Tibial nerve (tissue), 4 donors: ENCODE measurements around the gene CACNA1H.

Experiments
- EP300 ChIP-seq, 2 donors: sonication (generic); formaldehyde crosslinking; IDR thresholded peaks; one replicate each; pipeline ENCODE4 v1.6.1; 2017; ENCODE audit warnings: antibody characterized with exemption in 2 of 2, mild to moderate bottlenecking in 1 of 2
- POLR2A ChIP-seq, 2 donors: fragments of 450-650 bp; IDR thresholded peaks; one replicate each; pipeline ENCODE4 v1.6.1; 2017; ENCODE audit warnings: antibody characterized with exemption in 2 of 2, mild to moderate bottlenecking in 2 of 2, moderate library complexity in 2 of 2
- TF ChIP-seq, protein P1 (sequence below), 5 experiments: fragments of 200-600 bp in 3 of 5; fragments of 450-650 bp in 2 of 5; sonication (generic) in 3 of 5; IDR thresholded peaks; one replicate each; pipeline ENCODE4 v1.5.1; 2016 to 2019; ENCODE audit warnings: antibody characterized with exemption in 5 of 5, mild to moderate bottlenecking in 3 of 5, moderate library complexity in 2 of 5

DNA sequence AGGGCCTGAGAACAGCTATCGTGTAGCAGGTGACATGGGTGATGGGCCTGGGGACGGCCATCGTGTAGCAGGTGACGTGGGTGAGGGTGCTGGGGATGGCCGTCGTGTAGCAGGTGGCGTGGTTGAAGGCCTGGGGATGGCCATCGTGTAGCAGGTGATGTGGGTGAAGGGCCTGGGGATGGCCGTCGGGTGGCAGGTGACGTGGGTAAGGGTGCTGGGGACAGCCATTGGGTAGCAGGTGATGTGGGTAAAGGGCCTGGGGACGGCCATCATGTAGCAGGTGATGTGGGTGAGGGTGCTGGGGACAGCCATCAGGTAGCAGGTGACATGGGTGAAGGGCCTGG lies 118.4 kb downstream of the CACNA1H start:
- TF ChIP-seq, protein P1, sequence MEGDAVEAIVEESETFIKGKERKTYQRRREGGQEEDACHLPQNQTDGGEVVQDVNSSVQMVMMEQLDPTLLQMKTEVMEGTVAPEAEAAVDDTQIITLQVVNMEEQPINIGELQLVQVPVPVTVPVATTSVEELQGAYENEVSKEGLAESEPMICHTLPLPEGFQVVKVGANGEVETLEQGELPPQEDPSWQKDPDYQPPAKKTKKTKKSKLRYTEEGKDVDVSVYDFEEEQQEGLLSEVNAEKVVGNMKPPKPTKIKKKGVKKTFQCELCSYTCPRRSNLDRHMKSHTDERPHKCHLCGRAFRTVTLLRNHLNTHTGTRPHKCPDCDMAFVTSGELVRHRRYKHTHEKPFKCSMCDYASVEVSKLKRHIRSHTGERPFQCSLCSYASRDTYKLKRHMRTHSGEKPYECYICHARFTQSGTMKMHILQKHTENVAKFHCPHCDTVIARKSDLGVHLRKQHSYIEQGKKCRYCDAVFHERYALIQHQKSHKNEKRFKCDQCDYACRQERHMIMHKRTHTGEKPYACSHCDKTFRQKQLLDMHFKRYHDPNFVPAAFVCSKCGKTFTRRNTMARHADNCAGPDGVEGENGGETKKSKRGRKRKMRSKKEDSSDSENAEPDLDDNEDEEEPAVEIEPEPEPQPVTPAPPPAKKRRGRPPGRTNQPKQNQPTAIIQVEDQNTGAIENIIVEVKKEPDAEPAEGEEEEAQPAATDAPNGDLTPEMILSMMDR (IDR thresholded peaks at IDR 0.05): no peak
- no peak for TF ChIP-seq POLR2A (IDR thresholded peaks at IDR 0.05)
- no peak for TF ChIP-seq EP300 (IDR thresholded peaks at IDR 0.05)
